ENCODE measurements around the gene CEP170. TPM values are rescaled to one million over a fixed set of nuclear protein-coding genes. Genes with fewer than 3 reads are reported as not detected.

CEP170 gene
- total RNA-seq, 4 donors from 2014 or later: 40.3 to 114 (median 55.6) TPM

DNA sequence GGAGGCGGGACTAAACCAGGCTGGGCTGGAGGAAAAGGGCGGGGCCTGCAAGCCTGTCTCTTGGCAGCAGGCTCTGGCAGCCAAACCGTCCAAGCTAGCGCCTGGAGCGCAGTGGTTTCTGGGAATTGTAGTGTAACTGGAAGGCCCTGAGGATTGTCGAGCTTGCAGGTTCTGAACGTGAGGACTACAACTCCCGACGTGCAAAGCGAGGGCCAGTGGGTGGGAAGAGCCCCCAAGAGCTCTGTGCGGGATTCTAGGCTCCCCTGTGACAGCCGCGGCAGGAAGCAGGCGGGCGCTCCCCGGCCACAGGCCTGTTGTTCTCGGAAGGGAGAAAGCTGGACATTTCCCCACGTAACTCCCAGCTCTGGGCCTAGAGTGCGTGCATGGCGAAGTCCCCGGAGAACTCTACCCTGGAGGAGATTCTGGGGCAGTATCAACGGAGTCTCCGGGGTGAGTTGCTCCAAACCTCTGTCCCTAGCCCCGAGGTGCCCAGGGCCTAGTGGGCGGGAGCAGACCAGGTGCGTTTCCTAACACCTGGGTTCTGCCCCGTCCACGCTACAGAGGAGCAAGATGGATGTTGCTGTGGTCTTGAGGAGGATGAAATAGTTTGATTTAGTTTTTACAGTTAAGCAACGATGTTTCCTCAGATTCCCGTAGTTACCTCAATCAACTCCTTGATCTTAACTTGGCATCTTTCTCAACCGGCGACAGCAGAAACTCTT, 871 bp upstream of the CEP170 start, which contains the start of gene SDCCAG8:
Gene SDCCAG8, plus strand, starts transcription at position 251 of the 722 bp plus-strand sequence. Its CDS starts 133 bp downstream, at position 384.
- H3K4me1 ChIP-seq: peaks cover 0 to 6% of the 10 kb centered on the region in 2 donors
- H3K27me3 ChIP-seq: no peaks in the 10 kb centered on the region
- DNase-seq: peak; percentile 98 to 99
- peak within 1 kb of the TSS; percentile 91 to 96 for H3K27ac ChIP-seq
- no peaks in the 10 kb centered on the region for H3K36me3 ChIP-seq
- H3K9me3 ChIP-seq: no peaks in the 10 kb centered on the region
- peak; percentile 68 for TF ChIP-seq POLR2A (IDR thresholded peaks at IDR 0.05)
- TF ChIP-seq, protein P1, sequence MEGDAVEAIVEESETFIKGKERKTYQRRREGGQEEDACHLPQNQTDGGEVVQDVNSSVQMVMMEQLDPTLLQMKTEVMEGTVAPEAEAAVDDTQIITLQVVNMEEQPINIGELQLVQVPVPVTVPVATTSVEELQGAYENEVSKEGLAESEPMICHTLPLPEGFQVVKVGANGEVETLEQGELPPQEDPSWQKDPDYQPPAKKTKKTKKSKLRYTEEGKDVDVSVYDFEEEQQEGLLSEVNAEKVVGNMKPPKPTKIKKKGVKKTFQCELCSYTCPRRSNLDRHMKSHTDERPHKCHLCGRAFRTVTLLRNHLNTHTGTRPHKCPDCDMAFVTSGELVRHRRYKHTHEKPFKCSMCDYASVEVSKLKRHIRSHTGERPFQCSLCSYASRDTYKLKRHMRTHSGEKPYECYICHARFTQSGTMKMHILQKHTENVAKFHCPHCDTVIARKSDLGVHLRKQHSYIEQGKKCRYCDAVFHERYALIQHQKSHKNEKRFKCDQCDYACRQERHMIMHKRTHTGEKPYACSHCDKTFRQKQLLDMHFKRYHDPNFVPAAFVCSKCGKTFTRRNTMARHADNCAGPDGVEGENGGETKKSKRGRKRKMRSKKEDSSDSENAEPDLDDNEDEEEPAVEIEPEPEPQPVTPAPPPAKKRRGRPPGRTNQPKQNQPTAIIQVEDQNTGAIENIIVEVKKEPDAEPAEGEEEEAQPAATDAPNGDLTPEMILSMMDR (IDR thresholded peaks at IDR 0.05): no peak
- peak within 1 kb of the TSS; percentile 73 to 82 for H3K4me3 ChIP-seq
- intact Hi-C loops (cut with DNase I; ENCODE audit: low total_unique reads): no loop called here

DNA sequence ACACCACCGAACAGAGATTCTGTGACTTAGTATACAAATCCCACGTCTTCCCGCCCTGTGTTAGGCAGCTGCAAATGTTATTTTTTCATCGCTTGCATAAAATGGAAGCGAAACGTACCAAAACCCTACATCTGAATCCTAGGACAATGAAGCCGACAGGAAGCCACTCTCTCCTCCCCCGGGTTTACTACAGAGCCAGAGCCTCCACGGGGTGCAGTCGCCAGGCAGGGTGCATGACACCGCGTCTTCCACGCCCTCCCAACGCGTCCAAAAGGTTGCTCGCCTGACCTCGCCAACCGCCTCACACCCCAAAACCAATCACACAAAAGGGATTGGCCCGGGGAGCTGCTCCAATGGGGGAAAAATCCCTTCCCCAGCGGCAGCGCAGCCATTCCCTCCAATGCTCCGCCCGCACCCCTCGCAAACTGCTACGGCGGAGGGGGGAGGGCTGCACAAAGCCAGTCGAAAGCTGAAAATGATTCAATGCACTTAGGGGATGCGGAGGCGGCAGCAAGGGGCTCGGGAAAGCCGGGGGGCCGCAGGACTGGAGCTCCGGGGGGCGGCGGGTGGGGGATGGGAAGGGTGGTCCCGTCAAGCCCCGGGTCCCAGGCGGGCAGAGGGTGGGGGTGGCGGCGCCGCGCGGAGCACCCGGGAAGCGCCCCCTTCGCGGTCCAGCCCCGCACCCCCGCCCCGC, 701 bp downstream of the CEP170 start:
- no peaks in the 10 kb centered on the region for H3K27me3 ChIP-seq
- DNase-seq: peak; percentile 49 to 53
- H3K4me3 ChIP-seq: peak overlapping the region; percentile 73 to 82
- TF ChIP-seq, protein P1 (IDR thresholded peaks at IDR 0.05): no peak
- TF ChIP-seq POLR2A (IDR thresholded peaks at IDR 0.05): no peak
- intact Hi-C loops (cut with DNase I; ENCODE audit: low total_unique reads): no loop called here
- H3K36me3 ChIP-seq: no peaks in the 10 kb centered on the region
- peak overlapping the region; percentile 91 to 96 for H3K27ac ChIP-seq
- no peaks in the 10 kb centered on the region for H3K9me3 ChIP-seq
- H3K4me1 ChIP-seq: peaks cover 0 to 6% of the 10 kb centered on the region in 2 donors

DNA sequence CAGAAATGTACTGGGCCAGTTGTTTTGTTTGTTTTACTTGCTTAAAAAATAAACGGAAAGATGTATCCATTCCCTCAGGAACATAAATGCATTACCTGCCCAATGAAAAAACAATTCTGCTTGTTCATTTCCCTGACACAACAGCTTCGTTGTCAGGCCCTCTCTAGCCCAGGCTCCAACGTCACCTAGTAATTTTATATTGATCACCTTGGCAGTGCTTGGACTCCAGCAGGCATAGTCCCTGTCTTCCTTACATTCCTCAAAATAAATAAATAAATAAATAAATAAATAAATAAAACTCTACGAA, 1.2 kb downstream of the CEP170 start:
- peaks cover 0 to 6% of the 10 kb centered on the region in 2 donors for H3K4me1 ChIP-seq
- no peaks in the 10 kb centered on the region for H3K9me3 ChIP-seq
- DNase-seq: no peak
- H3K27me3 ChIP-seq: no peaks in the 10 kb centered on the region
- H3K27ac ChIP-seq: peak overlapping the region; percentile 91 to 96
- peak overlapping the region; percentile 73 to 82 for H3K4me3 ChIP-seq
- TF ChIP-seq, protein P1 (IDR thresholded peaks at IDR 0.05): no peak
- no peak for TF ChIP-seq POLR2A (IDR thresholded peaks at IDR 0.05)
- intact Hi-C loops (cut with DNase I; ENCODE audit: low total_unique reads): no loop called here
- H3K36me3 ChIP-seq: no peaks in the 10 kb centered on the region

DNA sequence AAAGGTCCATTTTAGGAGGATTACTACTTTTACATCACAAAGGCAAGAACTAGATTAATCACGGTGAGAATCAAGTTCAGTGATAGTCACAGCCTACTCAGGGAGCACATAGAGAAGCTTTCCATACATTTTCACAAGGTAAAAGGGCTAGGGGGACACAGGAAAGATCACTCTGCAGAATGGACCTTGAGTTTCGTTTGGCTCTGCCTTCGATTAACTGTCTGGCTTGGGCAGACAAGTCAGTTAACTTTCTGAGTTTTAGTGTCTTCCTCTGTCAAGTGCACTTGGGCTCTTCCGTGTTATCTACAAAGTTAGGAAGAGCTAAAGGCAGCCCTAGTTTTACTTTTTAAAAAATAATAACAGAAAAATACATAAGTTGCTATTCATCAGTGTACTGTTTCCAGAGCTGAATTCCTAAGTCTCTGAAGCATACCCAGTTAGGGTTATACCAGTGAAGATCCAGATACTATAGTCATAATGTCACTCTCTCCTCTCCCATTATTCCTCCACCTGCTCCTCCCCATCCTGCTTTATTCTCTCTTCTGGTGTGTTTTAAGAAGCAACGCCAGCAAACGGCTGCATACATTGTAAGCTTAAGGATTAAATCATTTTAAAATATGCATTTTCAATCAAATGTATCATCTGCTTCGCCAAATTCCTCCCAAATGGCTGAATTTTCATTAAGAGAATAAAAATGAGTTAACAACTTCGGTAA, 1.7 kb downstream of the CEP170 start:
- Histone ChIP-seq H3K9me3 (no peaks in the 10 kb centered on the region), H3K4me3 (peak overlapping the region; percentile 73 to 82), H3K27ac (peak overlapping the region; percentile 91 to 96), H3K36me3 (no peaks in the 10 kb centered on the region), H3K4me1 (peaks cover 0 to 6% of the 10 kb centered on the region in 2 donors), H3K27me3 (no peaks in the 10 kb centered on the region)
- TF ChIP-seq POLR2A (IDR thresholded peaks at IDR 0.05): no peak
- TF ChIP-seq, protein P1 (IDR thresholded peaks at IDR 0.05): no peak
- no peak for DNase-seq
- intact Hi-C loops (cut with DNase I; ENCODE audit: low total_unique reads): no loop called here

Measured in uterus (tissue), 4 donors.